ENCODE results near the gene PAGR1. TPM values are rescaled to one million over a fixed set of nuclear protein-coding genes. Genes with fewer than 3 reads are reported as not detected.

PAGR1 gene
- total RNA-seq, 2 experiments from 2014 or later, result 20.6 to 25.6 TPM

GRCh38 chr16:29812754-29813643, 3.0 kb upstream of the PAGR1 start:
- no peak overlapping the region for H3K27ac Mint-ChIP-seq
- peaks cover 61% of the 10 kb centered on the region for H3K4me1 Mint-ChIP-seq
- intact Hi-C loops (cut with DNase I, micrococcal nuclease), result loop anchor here (2.0 to 10.0 kb wide), 2 partner anchors 182 to 990 kb away; partner anchors contain the start of genes ATXN2L (in 1 of the 2), HIRIP3 (in 1 of the 2) and INO80E (in 1 of the 2)

GRCh38 chr16:29813644-29814562, 2.0 kb upstream of the PAGR1 start:
- Mint-ChIP-seq H3K27me3 (no peaks in the 10 kb centered on the region), H3K9me3 (ENCODE audit: low read depth) (no peaks in the 10 kb centered on the region), H3K36me3 (ENCODE audit: low read depth) (peaks cover 33% of the 10 kb centered on the region), H3K4me1 (peaks cover 62% of the 10 kb centered on the region), H3K27ac (no peak overlapping the region), H3K4me3 (no peak overlapping the region)
- DNase-seq, result no peak
- CTCF ChIA-PET, result interaction anchor here (0.8 kb wide), 1 partner anchor 34 kb away, joined by 3 read pairs; no protein-coding TSS in a partner anchor
- POLR2A ChIA-PET, result interaction anchor here (0.6 kb wide), 1 partner anchor 19 kb away, joined by 4 read pairs; no protein-coding TSS in a partner anchor
- intact Hi-C loops (cut with DNase I, micrococcal nuclease), result loop anchor here (2.0 to 10.0 kb wide), 2 partner anchors 181 to 991 kb away; partner anchors contain the start of genes ATXN2L (in 1 of the 2), HIRIP3 (in 1 of the 2) and INO80E (in 1 of the 2)
- ATAC-seq, result no peak

More at GRCh38 chr16:29812754-29813643, 3.0 kb upstream of the PAGR1 start:
- ChIA-PET POLR2A (no interaction called here), CTCF (interaction anchor here (0.8 to 2.4 kb wide), 3 partner anchors 8 to 35 kb away, joined by 3 to 18 read pairs (median 4); partner anchors contain the start of gene MVP)
- Mint-ChIP-seq H3K4me3 (peak overlapping the region; percentile 73), H3K9me3 (ENCODE audit: low read depth) (no peaks in the 10 kb centered on the region), H3K36me3 (ENCODE audit: low read depth) (peaks cover 33% of the 10 kb centered on the region), H3K27me3 (no peaks in the 10 kb centered on the region)
- DNase-seq (no peak), ATAC-seq (no peak)

- Mint-ChIP-seq H3K27ac (peak overlapping the region; percentile 97), H3K4me3 (peak overlapping the region; percentile 84), H3K36me3 (ENCODE audit: low read depth) (peaks cover 33% of the 10 kb centered on the region), H3K9me3 (ENCODE audit: low read depth) (no peaks in the 10 kb centered on the region), H3K4me1 (peaks cover 65% of the 10 kb centered on the region), H3K27me3 (no peaks in the 10 kb centered on the region)
- ChIA-PET POLR2A (no interaction called here), CTCF (interaction anchor here (1.2 to 2.9 kb wide), 2 partner anchors 12 to 36 kb away, joined by 3 to 36 read pairs; no protein-coding TSS in a partner anchor)
- no peak for ATAC-seq
- DNase-seq, result no peak
- intact Hi-C loops (cut with DNase I, micrococcal nuclease), result loop anchor here in 1 of 2 experiments (10.0 kb wide), 1 partner anchor 180 kb away; the partner anchor contains the start of genes HIRIP3 and INO80E
Observed at GRCh38 chr16:29814592-29814991, 1.4 kb upstream of the PAGR1 start.

GRCh38 chr16:29815032-29815721, 775 bp upstream of the PAGR1 start:
- DNase-seq (peak; percentile 73), ATAC-seq (no peak)
- Mint-ChIP-seq H3K4me1 (peaks cover 66% of the 10 kb centered on the region), H3K27ac (peak overlapping the region; percentile 97), H3K36me3 (ENCODE audit: low read depth) (peaks cover 33% of the 10 kb centered on the region), H3K9me3 (ENCODE audit: low read depth) (no peaks in the 10 kb centered on the region), H3K4me3 (peak overlapping the region; percentile 84), H3K27me3 (no peaks in the 10 kb centered on the region)
- intact Hi-C loops (cut with DNase I, micrococcal nuclease), result loop anchor here in 1 of 2 experiments (1.0 to 10.0 kb wide), 2 partner anchors 25 to 180 kb away; partner anchors contain the start of genes HIRIP3, INO80E and KIF22
- POLR2A ChIA-PET, result interaction anchor here (0.6 to 2.6 kb wide), 5 partner anchors 8 to 33 kb away, joined by 3 to 36 read pairs (median 6); partner anchors contain the start of gene MAZ
- CTCF ChIA-PET, result interaction anchor here (0.6 to 2.9 kb wide), 21 partner anchors 8 to 240 kb away, joined by 3 to 39 read pairs (median 4); partner anchors contain the start of genes KIF22, MAZ and TAOK2

GRCh38 chr16:29816694-29817441, 916 bp downstream of the PAGR1 start:
- H3K9me3 Mint-ChIP-seq (ENCODE audit: low read depth), result no peaks in the 10 kb centered on the region
- peak; percentile 86 for DNase-seq
- H3K4me1 Mint-ChIP-seq, result peaks cover 55% of the 10 kb centered on the region
- no peaks in the 10 kb centered on the region for H3K27me3 Mint-ChIP-seq
- intact Hi-C loops (cut with DNase I, micrococcal nuclease), result loop anchor here (1.0 to 10.0 kb wide), 14 partner anchors 8 to 562 kb away; partner anchors contain the start of genes CDIPT (in 2 of the 2), INO80E (in 2 of the 2), HIRIP3 (in 1 of the 2) and KIF22 (in 1 of the 2)
- peak overlapping the region; percentile 84 for H3K4me3 Mint-ChIP-seq
- POLR2A ChIA-PET, result interaction anchor here (0.6 to 2.6 kb wide), 8 partner anchors 9 to 719 kb away, joined by 3 to 36 read pairs (median 6); partner anchors contain the start of gene MAZ
- H3K27ac Mint-ChIP-seq, result peak overlapping the region; percentile 97
- H3K36me3 Mint-ChIP-seq (ENCODE audit: low read depth), result peaks cover 31% of the 10 kb centered on the region
- CTCF ChIA-PET, result interaction anchor here (0.6 to 2.9 kb wide), 21 partner anchors 8 to 878 kb away, joined by 3 to 39 read pairs (median 5); partner anchors contain the start of genes KIF22, MAZ, TAOK2 and TMEM219
- ATAC-seq, result peak; percentile 45

GRCh38 chr16:29818082-29818481, 2.1 kb downstream of the PAGR1 start:
- Mint-ChIP-seq H3K9me3 (ENCODE audit: low read depth) (no peaks in the 10 kb centered on the region), H3K4me1 (peaks cover 59% of the 10 kb centered on the region), H3K4me3 (peak overlapping the region; percentile 97), H3K27ac (peak overlapping the region; percentile 77), H3K36me3 (ENCODE audit: low read depth) (peaks cover 40% of the 10 kb centered on the region), H3K27me3 (no peaks in the 10 kb centered on the region)
- ATAC-seq (no peak), DNase-seq (peak; percentile 50)
- intact Hi-C loops (cut with DNase I, micrococcal nuclease), result loop anchor here in 1 of 2 experiments (10.0 kb wide), 1 partner anchor 177 kb away; the partner anchor contains the start of genes HIRIP3 and INO80E
- ChIA-PET POLR2A (interaction anchor here (0.6 to 0.9 kb wide), 2 partner anchors 8 to 108 kb away, joined by 5 to 16 read pairs; no protein-coding TSS in a partner anchor), CTCF (interaction anchor here (0.6 to 3.5 kb wide), 12 partner anchors 9 to 274 kb away, joined by 3 to 39 read pairs (median 4); partner anchors contain the start of genes KIF22, MAZ, TBX6 and TMEM219)

GRCh38 chr16:29819506-29819905, 3.6 kb downstream of the PAGR1 start:
- CTCF ChIA-PET, result interaction anchor here (0.6 to 3.5 kb wide), 3 partner anchors 22 to 34 kb away, joined by 3 to 23 read pairs (median 4); no protein-coding TSS in a partner anchor
- Mint-ChIP-seq H3K36me3 (ENCODE audit: low read depth) (peaks cover 41% of the 10 kb centered on the region), H3K9me3 (ENCODE audit: low read depth) (no peaks in the 10 kb centered on the region), H3K4me1 (peaks cover 68% of the 10 kb centered on the region), H3K27ac (peak overlapping the region; percentile 95), H3K27me3 (no peaks in the 10 kb centered on the region), H3K4me3 (peak overlapping the region; percentile 97)
- POLR2A ChIA-PET, result interaction anchor here (2.0 kb wide), 1 partner anchor 12 kb away, joined by 7 read pairs; no protein-coding TSS in a partner anchor
- intact Hi-C loops (cut with DNase I, micrococcal nuclease), result loop anchor here in 1 of 2 experiments (10.0 kb wide), 1 partner anchor 175 kb away; the partner anchor contains the start of genes HIRIP3 and INO80E
- ATAC-seq, result no peak
- DNase-seq, result no peak

GRCh38 chr16:29820271-29820701, 4.3 kb downstream of the PAGR1 start, which contains the start of gene MVP:
MVP (plus strand) TSS chr16:29820462; CDS start chr16:29830550, 10,088 bp downstream.
- ATAC-seq (peak; percentile 18), DNase-seq (peak; percentile 80)
- Mint-ChIP-seq H3K27ac (peak within 1 kb of the TSS; percentile 95), H3K4me1 (peaks cover 68% of the 10 kb centered on the region), H3K4me3 (peak within 1 kb of the TSS; percentile 97), H3K36me3 (ENCODE audit: low read depth) (peaks cover 44% of the 10 kb centered on the region), H3K27me3 (no peaks in the 10 kb centered on the region), H3K9me3 (ENCODE audit: low read depth) (no peaks in the 10 kb centered on the region)
- ChIA-PET CTCF (interaction anchor here (0.7 to 3.5 kb wide), 8 partner anchors 8 to 120 kb away, joined by 3 to 23 read pairs (median 5); partner anchors contain the start of genes KIF22 and PRRT2), POLR2A (interaction anchor here (0.7 to 2.0 kb wide), 2 partner anchors 12 to 28 kb away, joined by 3 to 7 read pairs; no protein-coding TSS in a partner anchor)
- intact Hi-C loops (cut with DNase I, micrococcal nuclease), result no loop called here

Measured in activated CD4-positive, alpha-beta T cell treated with anti-CD3 and anti-CD28 coated beads for 36 hours (primary cell).